Measurements from ENCODE around the gene TMEM88.

TMEM88 gene

DNA sequence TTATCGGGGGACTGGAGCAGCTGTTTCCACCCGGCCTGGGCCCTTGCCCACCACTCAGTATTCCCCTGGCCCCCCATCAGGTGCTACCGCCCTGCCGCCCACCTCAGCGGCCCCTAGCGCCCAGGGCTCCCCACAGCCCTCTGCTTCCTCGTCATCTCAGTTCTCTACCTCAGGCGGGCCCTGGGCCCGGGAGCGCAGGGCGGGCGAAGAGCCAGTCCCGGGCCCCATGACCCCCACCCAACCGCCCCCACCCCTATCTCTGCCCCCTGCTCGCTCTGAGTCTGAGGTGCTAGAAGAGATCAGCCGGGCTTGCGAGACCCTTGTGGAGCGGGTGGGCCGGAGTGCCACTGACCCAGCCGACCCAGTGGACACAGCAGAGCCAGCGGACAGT lies 6.1 kb upstream of the TMEM88 start:
- Mint-ChIP-seq H3K36me3 (ENCODE audit: low read depth) (peaks cover 41% of the 10 kb centered on the region), H3K9me3 (no peaks in the 10 kb centered on the region), H3K27me3 (ENCODE audit: low read depth, poor library complexity) (peaks cover 13% of the 10 kb centered on the region), H3K4me3 (no peak overlapping the region), H3K4me1 (peaks cover 36% of the 10 kb centered on the region), H3K27ac (no peak overlapping the region)
- TF ChIP-seq, protein P1, sequence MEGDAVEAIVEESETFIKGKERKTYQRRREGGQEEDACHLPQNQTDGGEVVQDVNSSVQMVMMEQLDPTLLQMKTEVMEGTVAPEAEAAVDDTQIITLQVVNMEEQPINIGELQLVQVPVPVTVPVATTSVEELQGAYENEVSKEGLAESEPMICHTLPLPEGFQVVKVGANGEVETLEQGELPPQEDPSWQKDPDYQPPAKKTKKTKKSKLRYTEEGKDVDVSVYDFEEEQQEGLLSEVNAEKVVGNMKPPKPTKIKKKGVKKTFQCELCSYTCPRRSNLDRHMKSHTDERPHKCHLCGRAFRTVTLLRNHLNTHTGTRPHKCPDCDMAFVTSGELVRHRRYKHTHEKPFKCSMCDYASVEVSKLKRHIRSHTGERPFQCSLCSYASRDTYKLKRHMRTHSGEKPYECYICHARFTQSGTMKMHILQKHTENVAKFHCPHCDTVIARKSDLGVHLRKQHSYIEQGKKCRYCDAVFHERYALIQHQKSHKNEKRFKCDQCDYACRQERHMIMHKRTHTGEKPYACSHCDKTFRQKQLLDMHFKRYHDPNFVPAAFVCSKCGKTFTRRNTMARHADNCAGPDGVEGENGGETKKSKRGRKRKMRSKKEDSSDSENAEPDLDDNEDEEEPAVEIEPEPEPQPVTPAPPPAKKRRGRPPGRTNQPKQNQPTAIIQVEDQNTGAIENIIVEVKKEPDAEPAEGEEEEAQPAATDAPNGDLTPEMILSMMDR (IDR thresholded peaks at IDR 0.05), result no peak
- DNase-seq, result no peak

DNA sequence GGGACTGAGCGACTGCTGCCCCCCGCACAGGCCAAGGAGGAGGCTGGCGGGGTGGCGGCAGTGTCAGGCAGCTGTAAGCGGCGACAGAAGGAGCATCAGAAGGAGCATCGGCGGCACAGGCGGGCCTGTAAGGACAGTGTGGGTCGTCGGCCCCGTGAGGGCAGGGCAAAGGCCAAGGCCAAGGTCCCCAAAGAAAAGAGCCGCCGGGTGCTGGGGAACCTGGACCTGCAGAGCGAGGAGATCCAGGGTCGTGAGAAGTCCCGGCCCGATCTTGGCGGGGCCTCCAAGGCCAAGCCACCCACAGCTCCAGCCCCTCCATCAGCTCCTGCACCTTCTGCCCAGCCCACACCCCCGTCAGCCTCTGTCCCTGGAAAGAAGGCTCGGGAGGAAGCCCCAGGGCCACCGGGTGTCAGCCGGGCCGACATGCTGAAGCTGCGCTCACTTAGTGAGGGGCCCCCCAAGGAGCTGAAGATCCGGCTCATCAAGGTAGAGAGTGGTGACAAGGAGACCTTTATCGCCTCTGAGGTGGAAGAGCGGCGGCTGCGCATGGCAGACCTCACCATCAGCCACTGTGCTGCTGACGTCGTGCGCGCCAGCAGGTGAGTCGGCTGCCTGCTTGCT lies 5.6 kb upstream of the TMEM88 start:
- no peak for DNase-seq
- H3K36me3 Mint-ChIP-seq (ENCODE audit: low read depth), result peaks cover 45% of the 10 kb centered on the region
- H3K27me3 Mint-ChIP-seq (ENCODE audit: low read depth, poor library complexity), result peaks cover 16% of the 10 kb centered on the region
- H3K9me3 Mint-ChIP-seq, result no peaks in the 10 kb centered on the region
- TF ChIP-seq, protein P1 (IDR thresholded peaks at IDR 0.05), result no peak
- peaks cover 33% of the 10 kb centered on the region for H3K4me1 Mint-ChIP-seq
- no peak overlapping the region for H3K4me3 Mint-ChIP-seq
- no peak overlapping the region for H3K27ac Mint-ChIP-seq

DNA sequence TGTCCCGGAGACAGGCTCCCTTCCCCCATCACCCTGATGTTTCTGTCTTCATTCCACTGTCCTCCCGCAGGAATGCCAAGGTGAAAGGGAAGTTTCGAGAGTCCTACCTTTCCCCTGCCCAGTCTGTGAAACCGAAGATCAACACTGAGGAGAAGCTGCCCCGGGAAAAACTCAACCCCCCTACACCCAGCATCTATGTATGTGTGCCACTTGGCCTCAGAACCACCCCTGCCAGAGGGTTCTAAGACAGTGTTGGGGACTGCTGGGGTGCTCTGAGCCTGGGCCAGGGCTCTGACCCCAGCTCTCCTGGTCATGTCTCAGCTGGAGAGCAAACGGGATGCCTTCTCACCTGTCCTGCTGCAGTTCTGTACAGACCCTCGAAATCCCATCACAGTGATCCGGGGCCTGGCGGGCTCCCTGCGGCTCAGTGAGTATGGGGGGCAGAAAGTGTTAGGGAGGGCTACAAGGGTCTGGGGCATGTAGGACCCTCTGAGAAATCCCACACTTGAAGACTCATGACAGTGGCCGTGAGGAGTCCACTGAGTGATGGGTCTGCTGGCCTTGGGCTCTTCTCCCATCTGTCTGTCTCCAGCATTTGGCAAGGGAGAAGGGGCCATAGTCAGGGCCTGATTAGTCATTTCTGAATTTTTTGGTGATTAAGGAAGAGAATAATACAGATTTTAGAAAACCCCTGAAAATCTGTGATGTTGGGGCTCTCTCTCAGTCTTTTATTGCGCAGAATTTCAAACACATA lies 4.9 kb upstream of the TMEM88 start:
- Mint-ChIP-seq H3K4me3 (no peak overlapping the region), H3K9me3 (no peaks in the 10 kb centered on the region), H3K36me3 (ENCODE audit: low read depth) (peaks cover 45% of the 10 kb centered on the region), H3K27ac (no peak overlapping the region), H3K4me1 (peaks cover 29% of the 10 kb centered on the region), H3K27me3 (ENCODE audit: low read depth, poor library complexity) (peaks cover 16% of the 10 kb centered on the region)
- TF ChIP-seq, protein P1 (IDR thresholded peaks at IDR 0.05), result no peak
- DNase-seq, result no peak

DNA sequence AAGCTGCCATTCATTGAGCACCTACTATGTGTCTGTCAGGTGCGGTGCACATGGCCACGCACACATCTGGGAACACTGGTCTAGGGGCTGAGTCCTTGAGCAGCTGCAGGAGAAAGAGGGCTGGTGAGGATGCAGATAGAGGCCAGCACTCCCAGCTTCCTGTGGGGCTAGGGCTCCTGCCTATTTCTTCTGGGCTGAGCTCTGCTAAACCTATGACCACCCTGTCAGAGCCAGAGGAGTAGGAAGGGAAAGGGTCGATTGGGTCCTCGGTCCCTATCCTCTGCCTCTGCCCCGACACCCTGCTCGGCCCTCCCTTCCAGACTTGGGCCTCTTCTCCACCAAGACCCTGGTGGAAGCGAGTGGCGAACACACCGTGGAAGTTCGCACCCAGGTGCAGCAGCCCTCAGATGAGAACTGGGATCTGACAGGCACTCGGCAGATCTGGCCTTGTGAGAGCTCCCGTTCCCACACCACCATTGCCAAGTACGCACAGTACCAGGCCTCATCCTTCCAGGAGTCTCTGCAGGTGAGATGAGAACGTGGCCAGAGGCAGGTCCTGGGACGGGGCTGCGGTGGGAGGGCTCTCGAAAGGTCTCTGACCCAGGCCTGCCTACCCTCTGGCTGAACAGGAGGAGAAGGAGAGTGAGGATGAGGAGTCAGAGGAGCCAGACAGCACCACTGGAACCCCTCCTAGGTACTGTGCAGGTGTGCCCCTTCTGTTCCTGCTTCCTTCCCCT lies 4.0 kb upstream of the TMEM88 start:
- H3K27me3 Mint-ChIP-seq (ENCODE audit: low read depth, poor library complexity), result peaks cover 16% of the 10 kb centered on the region

DNA sequence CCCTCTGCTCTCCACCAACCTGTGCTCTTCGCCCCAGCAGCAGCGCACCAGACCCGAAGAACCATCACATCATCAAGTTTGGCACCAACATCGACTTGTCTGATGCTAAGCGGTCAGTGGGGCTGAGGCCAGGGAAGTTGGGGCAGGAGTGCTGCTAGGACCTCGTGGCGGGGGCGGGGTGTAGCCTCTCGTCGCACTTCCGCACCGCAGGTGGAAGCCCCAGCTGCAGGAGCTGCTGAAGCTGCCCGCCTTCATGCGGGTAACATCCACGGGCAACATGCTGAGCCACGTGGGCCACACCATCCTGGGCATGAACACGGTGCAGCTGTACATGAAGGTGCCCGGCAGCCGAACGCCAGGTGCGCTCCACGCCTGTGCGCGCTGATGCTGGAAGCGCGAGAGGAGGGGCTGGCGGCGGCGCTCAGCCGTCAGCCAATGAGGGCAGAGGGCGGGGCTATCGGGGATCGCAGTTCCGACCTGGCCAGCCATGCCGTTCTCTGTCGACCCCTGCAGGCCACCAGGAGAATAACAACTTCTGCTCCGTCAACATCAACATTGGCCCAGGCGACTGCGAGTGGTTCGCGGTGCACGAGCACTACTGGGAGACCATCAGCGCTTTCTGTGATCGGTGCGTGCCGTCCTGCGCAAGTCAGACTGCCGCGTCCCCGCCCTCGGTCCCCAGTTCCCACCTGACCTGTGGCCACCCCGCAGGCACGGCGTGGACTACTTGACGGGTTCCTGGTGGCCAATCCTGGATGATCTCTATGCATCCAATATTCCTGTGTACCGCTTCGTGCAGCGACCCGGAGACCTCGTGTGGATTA lies 3.2 kb upstream of the TMEM88 start:
- Mint-ChIP-seq H3K36me3 (ENCODE audit: low read depth) (peaks cover 42% of the 10 kb centered on the region), H3K4me1 (peaks cover 21% of the 10 kb centered on the region), H3K9me3 (no peaks in the 10 kb centered on the region), H3K27me3 (ENCODE audit: low read depth, poor library complexity) (peaks cover 16% of the 10 kb centered on the region), H3K27ac (no peak overlapping the region), H3K4me3 (peak overlapping the region; percentile 36)
- TF ChIP-seq, protein P1 (IDR thresholded peaks at IDR 0.05), result peak; percentile 96
- peak; percentile 97 for DNase-seq

More for the DNA sequence above, 4.0 kb upstream of the TMEM88 start:
- TF ChIP-seq, protein P1 (IDR thresholded peaks at IDR 0.05), result no peak
- H3K27ac Mint-ChIP-seq, result no peak overlapping the region
- no peak overlapping the region for H3K4me3 Mint-ChIP-seq
- H3K36me3 Mint-ChIP-seq (ENCODE audit: low read depth), result peaks cover 45% of the 10 kb centered on the region
- no peak for DNase-seq
- H3K4me1 Mint-ChIP-seq, result peaks cover 21% of the 10 kb centered on the region
- H3K9me3 Mint-ChIP-seq, result no peaks in the 10 kb centered on the region

Measured in nephron progenitor cell (in vitro differentiated cells).